Measurements from ENCODE around the gene KCNG4. TPM values are rescaled to one million over a fixed set of nuclear protein-coding genes. Genes with fewer than 3 reads are reported as not detected.

Gene KCNG4
- total RNA-seq, 1 donor = not detected

DNA sequence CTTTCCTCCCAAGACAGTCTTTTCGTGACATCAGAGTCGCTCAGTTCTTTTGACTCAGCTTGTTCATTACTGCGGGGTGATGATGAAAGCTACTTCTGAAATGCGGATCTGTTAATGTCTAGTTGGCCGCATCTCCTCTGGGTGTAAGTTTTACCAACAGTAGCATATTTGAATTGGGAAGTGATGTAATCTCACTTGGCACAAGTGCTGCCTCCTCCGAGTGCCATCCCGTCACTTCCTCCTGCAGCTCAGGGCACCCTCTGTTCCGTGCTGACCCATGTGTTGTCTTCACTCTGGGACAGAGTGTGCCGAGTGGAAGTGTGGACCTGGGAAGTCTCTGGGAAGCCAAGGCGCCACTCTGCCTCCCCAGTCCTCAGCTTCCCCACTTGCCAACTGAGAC lies 40.0 kb downstream of the KCNG4 start:
- Histone ChIP-seq H3K4me2 (ENCODE audit: insufficient read depth, low read length) (no peak overlapping the region), H4K20me1 (ENCODE audit: insufficient read depth, low read length) (no peaks in the 10 kb centered on the region), H3K79me2 (ENCODE audit: insufficient read depth, low read length) (no peaks in the 10 kb centered on the region), H3K4me1 (ENCODE audit: insufficient read depth, low read length) (peaks cover 5% of the 10 kb centered on the region), H3K4me3 (ENCODE audit: insufficient read depth, low read length) (no peak overlapping the region), H3K27ac (ENCODE audit: low read depth, low read length) (no peak overlapping the region), H3K36me3 (ENCODE audit: insufficient read depth, low read length) (no peaks in the 10 kb centered on the region), H2AFZ (ENCODE audit: low read length) (peak overlapping the region; percentile 15), H3K9me3 (ENCODE audit: low read depth, low read length) (no peaks in the 10 kb centered on the region), H3K27me3 (ENCODE audit: insufficient read depth, low read length) (peaks cover 11% of the 10 kb centered on the region)
- TF ChIP-seq, protein P1, sequence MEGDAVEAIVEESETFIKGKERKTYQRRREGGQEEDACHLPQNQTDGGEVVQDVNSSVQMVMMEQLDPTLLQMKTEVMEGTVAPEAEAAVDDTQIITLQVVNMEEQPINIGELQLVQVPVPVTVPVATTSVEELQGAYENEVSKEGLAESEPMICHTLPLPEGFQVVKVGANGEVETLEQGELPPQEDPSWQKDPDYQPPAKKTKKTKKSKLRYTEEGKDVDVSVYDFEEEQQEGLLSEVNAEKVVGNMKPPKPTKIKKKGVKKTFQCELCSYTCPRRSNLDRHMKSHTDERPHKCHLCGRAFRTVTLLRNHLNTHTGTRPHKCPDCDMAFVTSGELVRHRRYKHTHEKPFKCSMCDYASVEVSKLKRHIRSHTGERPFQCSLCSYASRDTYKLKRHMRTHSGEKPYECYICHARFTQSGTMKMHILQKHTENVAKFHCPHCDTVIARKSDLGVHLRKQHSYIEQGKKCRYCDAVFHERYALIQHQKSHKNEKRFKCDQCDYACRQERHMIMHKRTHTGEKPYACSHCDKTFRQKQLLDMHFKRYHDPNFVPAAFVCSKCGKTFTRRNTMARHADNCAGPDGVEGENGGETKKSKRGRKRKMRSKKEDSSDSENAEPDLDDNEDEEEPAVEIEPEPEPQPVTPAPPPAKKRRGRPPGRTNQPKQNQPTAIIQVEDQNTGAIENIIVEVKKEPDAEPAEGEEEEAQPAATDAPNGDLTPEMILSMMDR (IDR thresholded peaks at IDR 0.05; ENCODE audit: extremely low read depth, low read depth, low read length) = no peak
- DNase-seq (ENCODE audit: insufficient read length, low spot score, missing footprints) = peak; percentile 76

DNA sequence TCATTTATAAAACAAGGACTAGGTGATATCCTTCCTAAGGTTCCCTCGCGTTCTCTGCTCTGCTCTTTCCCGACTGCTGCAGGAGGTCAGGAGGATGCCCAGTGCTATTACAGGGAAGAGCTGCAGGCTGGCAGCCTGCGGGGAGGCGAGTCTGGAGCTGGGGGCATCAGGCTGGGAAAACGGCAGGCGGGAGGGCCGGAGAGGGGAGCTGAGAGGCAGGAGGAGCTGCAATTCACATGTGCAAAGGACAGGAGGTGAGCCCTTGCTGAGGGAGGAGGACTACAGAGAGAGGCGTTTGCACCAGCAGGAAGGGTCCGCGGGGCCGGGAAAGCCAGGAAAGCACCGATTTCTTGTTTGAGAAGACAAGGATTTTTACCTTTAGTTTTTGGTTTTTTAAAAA lies 40.7 kb downstream of the KCNG4 start:
- H4K20me1 ChIP-seq (ENCODE audit: insufficient read depth, low read length) = no peaks in the 10 kb centered on the region
- peak; percentile 71 for DNase-seq (ENCODE audit: insufficient read length, low spot score, missing footprints)
- H3K9me3 ChIP-seq (ENCODE audit: low read depth, low read length) = no peaks in the 10 kb centered on the region
- no peaks in the 10 kb centered on the region for H3K79me2 ChIP-seq (ENCODE audit: insufficient read depth, low read length)
- H3K4me1 ChIP-seq (ENCODE audit: insufficient read depth, low read length) = peaks cover 5% of the 10 kb centered on the region
- no peak overlapping the region for H3K27ac ChIP-seq (ENCODE audit: low read depth, low read length)
- H3K36me3 ChIP-seq (ENCODE audit: insufficient read depth, low read length) = no peaks in the 10 kb centered on the region
- no peak overlapping the region for H3K4me2 ChIP-seq (ENCODE audit: insufficient read depth, low read length)
- peaks cover 16% of the 10 kb centered on the region for H3K27me3 ChIP-seq (ENCODE audit: insufficient read depth, low read length)
- TF ChIP-seq, protein P1 (IDR thresholded peaks at IDR 0.05; ENCODE audit: extremely low read depth, low read depth, low read length) = no peak
- no peak overlapping the region for H3K4me3 ChIP-seq (ENCODE audit: insufficient read depth, low read length)
- no peak overlapping the region for H2AFZ ChIP-seq (ENCODE audit: low read length)

DNA sequence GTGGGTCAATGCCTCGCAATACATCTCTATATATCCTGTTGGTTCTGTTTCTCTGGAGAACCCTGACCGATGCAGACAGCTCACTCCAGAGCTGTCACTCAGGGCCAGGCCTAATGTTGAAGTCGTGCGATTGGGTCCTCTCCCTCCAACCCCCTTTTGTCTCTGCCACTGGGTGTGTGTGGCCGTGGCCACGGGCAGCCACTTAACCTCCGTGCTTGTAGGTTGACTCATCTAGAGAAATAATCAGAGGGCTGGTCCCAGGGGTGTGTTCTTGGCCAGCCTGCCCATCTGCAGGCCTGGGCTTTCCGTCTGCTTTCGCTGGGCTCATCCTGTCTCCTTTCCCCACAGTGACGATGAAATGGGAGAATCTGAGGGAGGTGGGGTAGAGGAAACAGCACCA lies 41.4 kb downstream of the KCNG4 start:
- Histone ChIP-seq H3K27me3 (ENCODE audit: insufficient read depth, low read length) (peaks cover 16% of the 10 kb centered on the region), H4K20me1 (ENCODE audit: insufficient read depth, low read length) (no peaks in the 10 kb centered on the region), H3K9me3 (ENCODE audit: low read depth, low read length) (no peaks in the 10 kb centered on the region), H3K4me2 (ENCODE audit: insufficient read depth, low read length) (peak overlapping the region; percentile 21), H3K36me3 (ENCODE audit: insufficient read depth, low read length) (no peaks in the 10 kb centered on the region), H3K4me1 (ENCODE audit: insufficient read depth, low read length) (peaks cover 5% of the 10 kb centered on the region), H3K27ac (ENCODE audit: low read depth, low read length) (no peak overlapping the region), H2AFZ (ENCODE audit: low read length) (no peak overlapping the region), H3K4me3 (ENCODE audit: insufficient read depth, low read length) (no peak overlapping the region), H3K79me2 (ENCODE audit: insufficient read depth, low read length) (no peaks in the 10 kb centered on the region)
- DNase-seq (ENCODE audit: insufficient read length, low spot score, missing footprints) = peak; percentile 98
- TF ChIP-seq, protein P1 (IDR thresholded peaks at IDR 0.05; ENCODE audit: extremely low read depth, low read depth, low read length) = no peak

- TF ChIP-seq, protein P1 (IDR thresholded peaks at IDR 0.05; ENCODE audit: extremely low read depth, low read depth, low read length) = no peak
- H2AFZ ChIP-seq (ENCODE audit: low read length) = no peak overlapping the region
- no peaks in the 10 kb centered on the region for H3K79me2 ChIP-seq (ENCODE audit: insufficient read depth, low read length)
- DNase-seq (ENCODE audit: insufficient read length, low spot score, missing footprints) = no peak
- no peak overlapping the region for H3K4me2 ChIP-seq (ENCODE audit: insufficient read depth, low read length)
- peaks cover 5% of the 10 kb centered on the region for H3K4me1 ChIP-seq (ENCODE audit: insufficient read depth, low read length)
- no peak overlapping the region for H3K27ac ChIP-seq (ENCODE audit: low read depth, low read length)
- peaks cover 13% of the 10 kb centered on the region for H3K27me3 ChIP-seq (ENCODE audit: insufficient read depth, low read length)
- H4K20me1 ChIP-seq (ENCODE audit: insufficient read depth, low read length) = no peaks in the 10 kb centered on the region
- no peaks in the 10 kb centered on the region for H3K9me3 ChIP-seq (ENCODE audit: low read depth, low read length)
- no peaks in the 10 kb centered on the region for H3K36me3 ChIP-seq (ENCODE audit: insufficient read depth, low read length)
- H3K4me3 ChIP-seq (ENCODE audit: insufficient read depth, low read length) = no peak overlapping the region
Observed at GRCh38 chr16:84197466-84198128, 42.2 kb downstream of the KCNG4 start.
